BJ (cell line): ENCODE data around the gene BRS3. TPM values are rescaled to one million over a fixed set of nuclear protein-coding genes. Genes with fewer than 3 reads are reported as not detected.

Experiments
- CTCF ChIA-PET: fragments of 350-600 bp; formaldehyde crosslinking; extraction: SDS; loops from one replicate; lab custom pipeline; 2021; ENCODE audit warnings: antibody characterized with exemption, inconsistent platforms; lab: Yijun Ruan, JAX
- POLR2A ChIA-PET: fragments of 300-600 bp; sonication (Branson Sonifier 250); formaldehyde crosslinking; extraction: SDS; loops from one replicate; lab custom pipeline; 2021; ENCODE audit warnings: antibody characterized with exemption; lab: Charles Lee
- DNase-seq: peaks from one replicate; pipeline ENCODE4 v3.0.0-alpha.2; 2011; ENCODE audit warnings: low read depth
- H3K27me3 ChIP-seq: 2 replicates; pipeline ENCODE4 v1.6.0; 2011; ENCODE audit warnings: low read length; ENCODE audit not compliant: control insufficient read depth, insufficient read depth
- H3K36me3 ChIP-seq: 2 replicates; pipeline ENCODE4 v1.5.1; 2011; ENCODE audit warnings: low read length; ENCODE audit not compliant: control insufficient read depth, insufficient read depth
- H3K4me3 ChIP-seq: 2 replicates; pipeline ENCODE4 v1.5.1; 2011; ENCODE audit warnings: low read depth, mild to moderate bottlenecking, control low read depth, low read length
- CTCF ChIP-seq: IDR thresholded peaks from 2 replicates; pipeline ENCODE4 v1.5.1; 2011; ENCODE audit warnings: low read depth, mild to moderate bottlenecking, control low read depth, inconsistent platforms, low read length, moderate library complexity; ENCODE audit not compliant: insufficient read depth
- polyA plus RNA-seq: library from polyadenylated mRNA; depleted of rRNA; stranded (reverse); fragments of >200 nt; gene quantifications from 2 replicates; pipeline ENCODE4 v1.2.3, GENCODE V29; 2011

The BRS3 gene
- polyA plus RNA-seq, 1 experiment = not detected

- Histone ChIP-seq H3K27me3 (0 out of 2 replicates have a peak, but pooled peaks cover 4% of the 10 kb centered on the region), H3K4me3 (no peak overlapping the region), H3K36me3 (no peaks in the 10 kb centered on the region)
- CTCF ChIA-PET = no interaction called here
- TF ChIP-seq CTCF = no peak
- DNase-seq = no peak
- POLR2A ChIA-PET = no interaction called here
Measured at GRCh38 chrX:136491832-136492231, 4.1 kb downstream of the BRS3 start.

- TF ChIP-seq CTCF = no peak
- Histone ChIP-seq H3K4me3 (no peak overlapping the region), H3K36me3 (no peaks in the 10 kb centered on the region), H3K27me3 (0 out of 2 replicates have a peak, but pooled peaks cover 4% of the 10 kb centered on the region)
- ChIA-PET POLR2A (no interaction called here), CTCF (no interaction called here)
- no peak for DNase-seq
Measured at GRCh38 chrX:136493011-136493410, 5.3 kb downstream of the BRS3 start.

- no peak for DNase-seq
- ChIA-PET POLR2A (no interaction called here), CTCF (no interaction called here)
- no peak overlapping the region for H3K4me3 ChIP-seq
- H3K36me3 ChIP-seq = no peaks in the 10 kb centered on the region
- 0 out of 2 replicates have a peak, but pooled peaks cover 4% of the 10 kb centered on the region for H3K27me3 ChIP-seq
- no peak for TF ChIP-seq CTCF
Measured at GRCh38 chrX:136495043-136495442, 7.3 kb downstream of the BRS3 start.

GRCh38 chrX:136496186-136496763 lies 8.5 kb downstream of the BRS3 start:
- TF ChIP-seq CTCF = no peak
- Histone ChIP-seq H3K36me3 (no peaks in the 10 kb centered on the region), H3K4me3 (peak overlapping the region; percentile 75), H3K27me3 (no peaks in the 10 kb centered on the region)
- ChIA-PET POLR2A (no interaction called here), CTCF (interaction anchor here (1.0 kb wide), 1 partner anchor 78 kb away, joined by 3 read pairs; no protein-coding TSS in a partner anchor)
- DNase-seq = peak; percentile 4

GRCh38 chrX:136496764-136497555 lies 9.2 kb downstream of the BRS3 start:
- ChIA-PET CTCF (interaction anchor here (0.7 to 1.0 kb wide), 2 partner anchors 78 to 469 kb away, joined by 3 read pairs; no protein-coding TSS in a partner anchor), POLR2A (interaction anchor here (0.6 kb wide), 1 partner anchor 508 kb away, joined by 3 read pairs; no protein-coding TSS in a partner anchor)
- H3K36me3 ChIP-seq = no peaks in the 10 kb centered on the region
- DNase-seq = peak; percentile 29
- TF ChIP-seq CTCF = no peak
- peak overlapping the region; percentile 75 for H3K4me3 ChIP-seq
- H3K27me3 ChIP-seq = no peaks in the 10 kb centered on the region
